ENCODE data around the gene FBLN7.
A peak's percentile ranks its signal among the peaks of the same experiment; 100 is the strongest.

The FBLN7 gene

GRCh38 chr2:112182581-112183034 is 44.4 kb downstream of the FBLN7 start:
- DNase-seq (ENCODE audit: low spot score): no peak
- in situ Hi-C loops (cut with MboI; ENCODE audit: low pct_unique_long_range_greater_than_20kb, low sequenced_read_pairs, unreplicated experiment): no loop called here
- TF ChIP-seq CTCF (IDR thresholded peaks at IDR 0.05; ENCODE audit: extremely low read depth, insufficient read depth, missing control alignments): no peak

GRCh38 chr2:112183327-112184025 is 45.3 kb downstream of the FBLN7 start:
- DNase-seq (ENCODE audit: low spot score): no peak
- no peak for TF ChIP-seq CTCF (IDR thresholded peaks at IDR 0.05; ENCODE audit: extremely low read depth, insufficient read depth, missing control alignments)
- in situ Hi-C loops (cut with MboI; ENCODE audit: low pct_unique_long_range_greater_than_20kb, low sequenced_read_pairs, unreplicated experiment): no loop called here

GRCh38 chr2:112184121-112184520 is 45.9 kb downstream of the FBLN7 start:
- DNase-seq (ENCODE audit: low spot score): no peak
- no peak for TF ChIP-seq CTCF (IDR thresholded peaks at IDR 0.05; ENCODE audit: extremely low read depth, insufficient read depth, missing control alignments)
- in situ Hi-C loops (cut with MboI; ENCODE audit: low pct_unique_long_range_greater_than_20kb, low sequenced_read_pairs, unreplicated experiment): no loop called here

GRCh38 chr2:112185131-112185530 is 46.9 kb downstream of the FBLN7 start:
- TF ChIP-seq CTCF (IDR thresholded peaks at IDR 0.05; ENCODE audit: extremely low read depth, insufficient read depth, missing control alignments): no peak
- DNase-seq (ENCODE audit: low spot score): no peak
- in situ Hi-C loops (cut with MboI; ENCODE audit: low pct_unique_long_range_greater_than_20kb, low sequenced_read_pairs, unreplicated experiment): no loop called here

- in situ Hi-C loops (cut with MboI; ENCODE audit: low pct_unique_long_range_greater_than_20kb, low sequenced_read_pairs, unreplicated experiment): no loop called here
- TF ChIP-seq CTCF (IDR thresholded peaks at IDR 0.05; ENCODE audit: extremely low read depth, insufficient read depth, missing control alignments): no peak
- no peak for DNase-seq (ENCODE audit: low spot score)
Measured at GRCh38 chr2:112187046-112187715, 49.0 kb downstream of the FBLN7 start.

- no peak for TF ChIP-seq CTCF (IDR thresholded peaks at IDR 0.05; ENCODE audit: extremely low read depth, insufficient read depth, missing control alignments)
- in situ Hi-C loops (cut with MboI; ENCODE audit: low pct_unique_long_range_greater_than_20kb, low sequenced_read_pairs, unreplicated experiment): no loop called here
- DNase-seq (ENCODE audit: low spot score): peak; percentile 57
Measured at GRCh38 chr2:112187805-112188596, 49.8 kb downstream of the FBLN7 start.

All from GM13977 (cell line).